GM19372 (cell line): ENCODE measurements around the gene PTCD3.

Experiments
- ATAC-seq: cut with Tn5 transposase; IDR thresholded peaks from one replicate; pipeline ENCODE4 v1.9.1; 2021; ENCODE audit warnings: mild to moderate bottlenecking, low read depth, moderate library complexity; ENCODE audit not compliant: unreplicated experiment

The PTCD3 gene

GRCh38 chr2:86140969-86141392 is 34.9 kb downstream of the PTCD3 start:
- no peak for ATAC-seq

GRCh38 chr2:86142436-86143257 is 36.6 kb downstream of the PTCD3 start:
- ATAC-seq: no peak

- no peak for ATAC-seq
Measured at GRCh38 chr2:86143307-86143706, 37.3 kb downstream of the PTCD3 start.

GRCh38 chr2:86143926-86144685 is 38.1 kb downstream of the PTCD3 start:
- ATAC-seq: no peak

- ATAC-seq: no peak
Measured at GRCh38 chr2:86147793-86148192, 41.8 kb downstream of the PTCD3 start.

- no peak for ATAC-seq
Measured at GRCh38 chr2:86150502-86150901, 44.5 kb downstream of the PTCD3 start.

GRCh38 chr2:86157009-86157556 is 51.0 kb downstream of the PTCD3 start:
- ATAC-seq: no peak

- no peak for ATAC-seq
Measured at GRCh38 chr2:86158286-86158685, 52.3 kb downstream of the PTCD3 start.

GRCh38 chr2:86160156-86160952 is 54.3 kb downstream of the PTCD3 start:
- ATAC-seq: no peak

GRCh38 chr2:86170449-86170848 is 64.4 kb downstream of the PTCD3 start:
- ATAC-seq: no peak

GRCh38 chr2:86171295-86171694 is 65.3 kb downstream of the PTCD3 start:
- ATAC-seq: no peak

GRCh38 chr2:86172610-86173009 is 66.6 kb downstream of the PTCD3 start:
- no peak for ATAC-seq

- ATAC-seq: no peak
Measured at GRCh38 chr2:86174445-86174844, 68.4 kb downstream of the PTCD3 start.

GRCh38 chr2:86175828-86176227 is 69.8 kb downstream of the PTCD3 start:
- ATAC-seq: no peak

GRCh38 chr2:86176597-86176996 is 70.6 kb downstream of the PTCD3 start:
- no peak for ATAC-seq

- no peak for ATAC-seq
Measured at GRCh38 chr2:86185517-86186212, 79.6 kb downstream of the PTCD3 start.

GRCh38 chr2:86186431-86186830 is 80.4 kb downstream of the PTCD3 start:
- no peak for ATAC-seq

- no peak for ATAC-seq
Measured at GRCh38 chr2:86189782-86190416, 83.9 kb downstream of the PTCD3 start.
